ENCODE data around the gene LPA.
"Not testable (repeated sequence)": the region's sequence is repeated elsewhere in the genome, so short reads cannot be mapped to it uniquely, and the experiment has no call there.

The LPA gene, protein sequence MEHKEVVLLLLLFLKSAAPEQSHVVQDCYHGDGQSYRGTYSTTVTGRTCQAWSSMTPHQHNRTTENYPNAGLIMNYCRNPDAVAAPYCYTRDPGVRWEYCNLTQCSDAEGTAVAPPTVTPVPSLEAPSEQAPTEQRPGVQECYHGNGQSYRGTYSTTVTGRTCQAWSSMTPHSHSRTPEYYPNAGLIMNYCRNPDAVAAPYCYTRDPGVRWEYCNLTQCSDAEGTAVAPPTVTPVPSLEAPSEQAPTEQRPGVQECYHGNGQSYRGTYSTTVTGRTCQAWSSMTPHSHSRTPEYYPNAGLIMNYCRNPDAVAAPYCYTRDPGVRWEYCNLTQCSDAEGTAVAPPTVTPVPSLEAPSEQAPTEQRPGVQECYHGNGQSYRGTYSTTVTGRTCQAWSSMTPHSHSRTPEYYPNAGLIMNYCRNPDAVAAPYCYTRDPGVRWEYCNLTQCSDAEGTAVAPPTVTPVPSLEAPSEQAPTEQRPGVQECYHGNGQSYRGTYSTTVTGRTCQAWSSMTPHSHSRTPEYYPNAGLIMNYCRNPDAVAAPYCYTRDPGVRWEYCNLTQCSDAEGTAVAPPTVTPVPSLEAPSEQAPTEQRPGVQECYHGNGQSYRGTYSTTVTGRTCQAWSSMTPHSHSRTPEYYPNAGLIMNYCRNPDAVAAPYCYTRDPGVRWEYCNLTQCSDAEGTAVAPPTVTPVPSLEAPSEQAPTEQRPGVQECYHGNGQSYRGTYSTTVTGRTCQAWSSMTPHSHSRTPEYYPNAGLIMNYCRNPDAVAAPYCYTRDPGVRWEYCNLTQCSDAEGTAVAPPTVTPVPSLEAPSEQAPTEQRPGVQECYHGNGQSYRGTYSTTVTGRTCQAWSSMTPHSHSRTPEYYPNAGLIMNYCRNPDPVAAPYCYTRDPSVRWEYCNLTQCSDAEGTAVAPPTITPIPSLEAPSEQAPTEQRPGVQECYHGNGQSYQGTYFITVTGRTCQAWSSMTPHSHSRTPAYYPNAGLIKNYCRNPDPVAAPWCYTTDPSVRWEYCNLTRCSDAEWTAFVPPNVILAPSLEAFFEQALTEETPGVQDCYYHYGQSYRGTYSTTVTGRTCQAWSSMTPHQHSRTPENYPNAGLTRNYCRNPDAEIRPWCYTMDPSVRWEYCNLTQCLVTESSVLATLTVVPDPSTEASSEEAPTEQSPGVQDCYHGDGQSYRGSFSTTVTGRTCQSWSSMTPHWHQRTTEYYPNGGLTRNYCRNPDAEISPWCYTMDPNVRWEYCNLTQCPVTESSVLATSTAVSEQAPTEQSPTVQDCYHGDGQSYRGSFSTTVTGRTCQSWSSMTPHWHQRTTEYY (N-terminal part only)

DNA sequence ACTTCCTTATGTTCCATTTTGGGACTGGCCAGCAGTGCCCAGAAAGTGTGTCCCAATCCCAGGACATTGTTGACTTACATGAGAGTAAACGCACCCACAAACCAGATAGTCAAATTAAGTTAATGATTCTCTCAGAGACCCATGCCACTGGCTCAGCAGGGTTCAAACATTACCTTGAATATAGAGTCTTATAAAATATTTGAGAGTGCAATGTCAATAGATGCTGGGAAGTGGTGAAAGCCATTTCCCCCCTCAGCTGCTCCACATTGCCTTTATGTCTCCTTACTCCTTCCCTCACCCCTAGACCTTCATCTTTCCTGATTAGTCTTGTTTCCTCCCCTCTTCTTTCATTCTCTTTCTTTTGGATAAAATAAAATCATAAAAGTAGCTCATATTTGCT lies at the start of gene LPA:
Gene LPA (minus strand): TSS at position 78 of the 400 bp plus-strand sequence. CDS start 61 bp downstream, at position 17.
- not testable (repeated sequence) for DNase-seq

DNA sequence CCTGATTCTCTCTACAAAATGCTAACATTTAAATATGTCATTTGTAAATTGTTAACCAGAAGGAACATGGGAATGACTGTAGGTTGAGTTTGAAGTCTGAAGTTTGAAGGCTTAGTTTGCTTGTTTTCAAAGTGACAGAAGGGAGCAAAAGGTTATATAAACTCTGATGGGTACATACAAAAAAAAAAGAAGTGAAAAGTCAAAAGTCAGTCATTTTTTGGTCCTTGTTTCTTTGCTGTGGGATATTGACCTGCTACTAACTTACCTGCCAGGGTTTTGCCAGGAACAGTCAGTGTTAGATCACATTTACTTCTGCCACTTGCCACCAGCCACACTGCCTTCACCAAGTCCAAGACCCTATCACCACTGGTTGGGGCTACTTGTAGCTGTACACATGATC lies 44.9 kb upstream of the LPA start:
- not testable (repeated sequence) for DNase-seq

DNA sequence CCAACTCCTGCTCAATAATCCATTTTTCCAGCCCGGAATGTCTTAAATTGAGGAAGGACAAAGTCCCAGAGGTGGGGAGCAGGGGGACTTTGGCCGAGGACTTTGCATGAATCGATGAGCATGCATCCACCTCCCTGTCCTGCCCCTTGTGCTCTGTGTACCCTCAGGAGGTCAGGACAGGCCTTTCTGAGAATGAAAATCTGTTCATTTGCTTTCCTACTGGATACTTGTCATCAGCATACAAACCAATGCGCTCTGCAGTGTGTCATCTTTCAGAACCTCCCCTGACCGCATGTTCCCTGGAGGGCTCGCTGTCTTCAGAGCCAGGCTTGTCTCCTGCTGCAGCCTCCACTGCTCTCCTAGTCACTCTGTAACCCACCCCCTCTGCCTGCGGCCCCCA lies 40.6 kb upstream of the LPA start:
- DNase-seq = not testable (repeated sequence)

DNA sequence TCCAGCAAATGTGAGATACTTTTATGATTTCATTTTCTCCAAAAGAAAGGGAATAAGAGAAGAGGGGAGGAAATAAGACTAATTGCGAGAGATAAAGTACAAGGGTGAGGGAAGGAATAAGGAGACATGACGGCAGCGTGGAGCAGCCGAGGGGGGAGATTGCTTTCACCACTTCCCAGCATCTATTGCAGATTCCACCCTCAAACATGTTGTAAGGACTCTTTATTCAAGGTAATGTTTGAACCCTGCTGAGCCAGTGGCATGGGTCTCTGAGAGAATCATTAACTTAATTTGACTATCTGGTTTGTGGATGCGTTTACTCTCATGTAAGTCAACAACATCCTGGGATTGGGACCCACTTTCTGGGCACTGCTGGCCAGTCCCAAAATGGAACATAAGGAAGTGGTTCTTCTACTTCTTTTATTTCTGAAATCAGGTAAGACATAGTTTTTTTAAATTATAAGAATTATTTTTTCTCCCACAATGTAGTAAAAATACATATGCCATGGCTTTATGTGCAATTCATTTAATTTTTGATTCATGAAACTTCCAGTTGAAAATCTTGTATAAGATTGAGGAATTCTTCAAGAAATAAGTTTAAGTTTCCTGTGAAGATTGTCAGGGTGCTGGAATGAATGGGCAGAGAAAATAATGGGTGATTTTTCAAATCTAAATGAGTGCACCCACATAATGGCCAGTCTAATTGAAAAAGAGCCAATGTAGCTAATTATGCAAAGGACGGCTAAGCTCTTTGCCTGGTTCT lies 38.0 kb upstream of the LPA start, which contains the start of gene PLG:
Gene PLG (plus strand): TSS at position 327 of the 763 bp plus-strand sequence. CDS start 61 bp downstream, at position 388.
- DNase-seq = not testable (repeated sequence)

DNA sequence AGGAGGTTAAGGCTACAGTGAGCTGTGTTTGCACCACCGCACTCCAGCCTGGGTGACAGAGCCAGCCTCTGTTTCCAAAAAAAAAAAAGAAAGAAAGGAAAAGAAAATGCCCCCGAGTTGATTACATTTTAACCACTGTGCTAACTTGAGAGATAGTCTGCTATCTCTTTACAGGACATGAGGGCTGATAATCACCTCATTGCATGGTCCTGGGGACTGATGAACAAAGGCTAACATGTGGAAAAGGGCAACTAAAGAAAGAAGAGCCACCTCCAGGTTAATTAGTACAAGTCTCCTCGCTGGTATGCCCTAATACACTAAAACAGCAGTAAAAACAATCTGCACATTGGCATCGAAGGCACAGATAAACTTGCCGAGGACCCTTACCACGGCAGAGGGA lies 33.8 kb upstream of the LPA start:
- DNase-seq = no peak

DNA sequence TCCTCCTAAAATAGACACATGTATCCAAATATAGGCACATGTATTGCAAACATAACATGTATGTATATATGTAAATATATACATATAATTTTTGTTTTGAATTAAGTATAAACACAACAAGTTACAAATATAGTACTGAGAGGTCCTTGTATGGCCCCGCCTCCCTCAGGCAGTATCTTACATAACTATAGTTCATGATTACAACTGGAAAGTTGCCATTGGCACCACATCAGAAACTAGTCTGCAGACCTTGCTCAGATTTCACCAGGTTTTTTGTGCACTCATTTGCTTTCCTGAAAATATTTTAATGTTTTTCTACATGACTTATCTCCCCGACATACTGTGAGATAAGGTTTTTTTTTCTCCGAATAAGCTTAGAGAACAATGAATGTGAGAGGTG lies 32.8 kb upstream of the LPA start:
- not testable (repeated sequence) for DNase-seq

DNA sequence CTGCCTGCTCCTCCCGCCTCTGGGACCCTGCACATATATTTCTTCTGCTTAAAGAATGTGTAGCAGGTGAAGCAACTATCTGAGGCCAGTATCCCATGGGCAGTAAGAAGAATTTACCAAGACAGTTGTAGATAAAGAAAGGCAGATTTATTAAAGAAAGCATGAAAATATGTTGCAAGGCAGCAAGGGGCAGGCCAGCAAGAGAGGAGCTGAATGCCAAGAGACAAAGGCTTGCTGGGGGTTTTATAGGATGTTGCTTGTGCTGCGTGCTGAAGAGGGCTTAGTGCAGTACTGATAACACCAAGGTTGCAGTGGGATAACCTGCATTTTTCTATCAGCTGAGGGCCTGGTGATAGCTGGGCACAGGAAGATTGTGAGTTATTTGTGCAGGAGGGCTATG lies 31.5 kb upstream of the LPA start:
- DNase-seq = not testable (repeated sequence)

DNA sequence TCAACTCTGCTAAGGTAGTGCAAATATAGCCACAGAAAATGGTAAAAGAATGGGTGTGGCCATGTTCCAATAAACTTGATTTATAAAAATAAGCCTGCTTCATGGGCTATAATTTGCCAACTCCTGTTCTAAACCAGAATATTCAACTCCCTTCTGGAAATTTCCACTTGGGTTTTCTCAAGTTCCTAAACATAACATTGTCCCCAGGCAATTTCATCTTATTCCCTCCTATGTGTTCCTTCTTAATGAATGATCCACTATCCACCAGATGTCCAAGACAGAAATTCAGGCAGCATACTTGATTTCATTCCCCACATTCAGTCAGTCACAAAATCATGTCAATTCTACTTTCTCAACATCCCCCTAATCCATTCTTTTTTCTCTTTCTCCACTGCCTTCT lies 30.9 kb upstream of the LPA start:
- not testable (repeated sequence) for DNase-seq

DNA sequence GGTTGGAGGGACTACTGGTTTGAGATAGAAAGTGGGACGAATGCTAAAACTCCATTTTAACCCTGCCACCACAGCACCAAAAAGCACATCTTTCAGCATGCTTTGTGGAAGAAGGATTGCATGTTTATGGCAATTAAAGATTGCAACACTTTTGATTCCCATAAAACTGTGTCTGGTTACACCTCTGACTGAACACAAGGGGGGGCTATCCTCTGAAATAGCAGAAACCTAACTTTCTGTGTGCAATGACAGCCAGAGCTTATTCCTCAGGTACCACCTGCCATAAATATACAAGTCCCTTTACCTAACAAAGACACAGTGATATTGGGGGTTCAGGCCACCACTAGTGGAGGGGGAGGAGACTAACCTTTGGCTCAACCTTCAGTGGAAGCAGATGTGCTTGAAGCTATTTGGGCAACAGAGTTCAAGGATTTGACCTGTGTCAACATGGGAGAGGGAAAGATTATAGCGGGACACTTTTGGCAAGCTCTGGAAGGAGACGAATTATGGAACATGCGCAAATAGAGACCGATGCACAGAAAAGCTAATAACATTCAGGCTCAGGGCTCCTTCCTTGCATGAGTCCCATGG lies 28.4 kb upstream of the LPA start:
- DNase-seq = no peak

DNA sequence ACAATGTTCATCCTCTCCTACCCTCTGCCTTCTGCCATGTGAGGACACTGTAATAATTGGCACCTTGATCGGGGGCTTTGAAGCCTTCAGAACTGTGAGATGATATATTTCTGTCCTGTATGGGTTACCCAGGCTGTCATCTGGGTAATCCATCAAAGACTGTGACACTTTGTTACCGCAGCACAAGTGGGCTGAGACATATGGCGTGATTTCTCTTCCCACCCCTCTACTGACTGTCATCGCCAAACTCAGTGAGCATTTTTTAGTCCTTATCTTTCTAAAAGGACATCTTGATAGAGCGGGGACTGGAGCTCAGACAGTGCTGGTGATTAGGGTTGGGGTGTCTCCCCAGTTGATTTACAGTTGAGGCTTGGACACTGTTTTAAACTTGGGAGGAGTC lies 27.5 kb upstream of the LPA start:
- no peak for DNase-seq

DNA sequence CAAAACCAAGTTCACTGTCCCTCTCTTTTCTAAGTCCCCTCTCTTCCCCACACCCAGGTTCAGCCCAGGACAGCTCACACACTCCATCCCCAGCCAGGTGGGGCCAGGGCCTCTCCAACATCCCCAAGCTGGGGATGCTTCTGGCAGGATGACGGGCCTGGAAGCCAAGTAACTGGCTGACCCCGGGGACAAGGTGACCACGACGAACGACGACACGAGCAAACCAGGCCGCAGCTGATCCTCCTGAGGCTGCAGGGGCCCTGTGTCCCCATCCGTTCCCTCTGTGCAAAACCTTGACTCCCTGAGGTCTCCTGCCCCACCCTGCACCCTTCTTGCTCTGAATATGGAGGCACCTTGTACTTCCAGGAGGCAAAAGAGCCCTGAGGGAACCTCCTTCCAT lies 26.4 kb upstream of the LPA start:
- DNase-seq = no peak

DNA sequence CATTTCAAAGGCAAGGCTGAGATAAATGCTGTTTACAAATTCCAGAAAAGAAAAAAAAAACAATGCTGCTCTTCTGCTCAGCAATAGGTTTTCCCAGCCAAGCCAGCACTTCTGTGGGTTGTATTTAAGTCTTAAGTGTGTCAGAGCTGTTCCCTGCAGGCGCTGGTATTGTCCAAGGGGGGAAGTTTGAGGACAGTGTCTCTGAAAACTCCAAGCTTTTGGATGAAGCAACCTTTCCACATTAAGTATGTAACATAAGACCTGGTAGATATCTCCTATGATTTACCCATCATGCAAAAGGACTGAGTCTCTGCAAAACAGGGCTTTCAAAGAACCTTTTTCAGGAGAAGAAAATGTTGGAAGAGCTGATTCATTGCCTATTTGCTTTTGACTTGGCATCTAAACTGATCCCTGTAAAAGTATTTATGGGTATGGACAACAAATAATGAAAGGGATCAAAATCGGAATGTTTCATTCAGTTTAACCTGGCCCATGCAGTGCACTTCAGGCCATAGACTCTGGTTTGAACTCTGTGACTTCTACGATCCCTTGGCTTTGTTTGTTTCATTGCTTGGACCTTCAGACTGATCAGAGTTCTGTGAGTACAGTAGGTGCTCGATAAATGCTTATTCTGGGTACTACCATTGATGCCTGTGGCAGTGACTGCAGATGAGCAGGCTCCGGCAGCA lies 21.8 kb upstream of the LPA start:
- DNase-seq = no peak

DNA sequence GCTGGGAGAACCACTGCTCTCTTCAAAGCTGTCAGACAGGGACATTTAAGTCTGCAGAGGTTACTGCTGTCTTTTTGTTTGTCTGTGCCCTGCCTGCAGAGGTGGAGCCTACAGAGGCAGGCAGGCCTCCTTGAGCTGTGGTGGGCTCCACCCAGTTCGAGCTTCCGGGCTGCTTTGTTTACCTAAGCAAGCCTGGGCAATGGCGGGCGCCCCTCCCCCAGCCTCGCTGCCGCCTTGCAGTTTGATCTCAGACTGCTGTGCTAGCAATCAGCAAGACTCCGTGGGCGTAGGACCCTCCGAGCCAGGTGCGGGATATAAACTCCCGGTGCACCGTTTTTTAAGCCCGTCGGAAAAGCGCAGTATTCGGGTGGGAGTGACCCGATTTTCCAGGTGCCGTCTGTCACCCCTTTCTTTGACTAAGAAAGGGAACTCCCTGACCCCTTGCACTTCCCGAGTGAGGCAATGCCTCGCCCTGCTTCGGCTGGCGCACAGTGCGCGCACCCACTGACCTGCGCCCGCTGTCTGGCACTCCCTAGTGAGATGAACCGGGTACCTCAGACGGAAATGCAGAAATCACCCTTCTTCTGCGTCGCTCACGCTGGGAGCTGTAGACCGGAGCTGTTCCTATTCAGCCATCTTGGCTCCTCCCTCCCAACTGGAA lies 21.2 kb upstream of the LPA start:
- not testable (repeated sequence) for DNase-seq

DNA sequence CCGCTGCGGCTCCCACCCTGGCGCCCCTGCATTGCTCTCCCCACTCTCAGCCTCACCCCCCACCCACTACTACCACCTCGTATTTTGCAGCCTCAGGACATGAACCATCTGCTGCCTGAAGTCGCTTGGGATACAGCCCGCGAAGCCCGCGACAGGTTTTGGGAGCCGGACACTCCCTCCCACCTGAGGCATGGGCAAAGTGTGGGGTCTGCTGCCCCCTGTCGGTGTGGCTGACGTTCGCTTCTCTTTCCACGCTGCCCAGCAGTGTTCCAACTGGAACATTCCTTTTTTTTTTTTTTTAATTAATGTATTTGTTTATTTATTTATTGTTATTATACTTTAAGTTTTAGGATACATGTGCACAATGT lies 15.3 kb upstream of the LPA start:
- no peak for DNase-seq

DNA sequence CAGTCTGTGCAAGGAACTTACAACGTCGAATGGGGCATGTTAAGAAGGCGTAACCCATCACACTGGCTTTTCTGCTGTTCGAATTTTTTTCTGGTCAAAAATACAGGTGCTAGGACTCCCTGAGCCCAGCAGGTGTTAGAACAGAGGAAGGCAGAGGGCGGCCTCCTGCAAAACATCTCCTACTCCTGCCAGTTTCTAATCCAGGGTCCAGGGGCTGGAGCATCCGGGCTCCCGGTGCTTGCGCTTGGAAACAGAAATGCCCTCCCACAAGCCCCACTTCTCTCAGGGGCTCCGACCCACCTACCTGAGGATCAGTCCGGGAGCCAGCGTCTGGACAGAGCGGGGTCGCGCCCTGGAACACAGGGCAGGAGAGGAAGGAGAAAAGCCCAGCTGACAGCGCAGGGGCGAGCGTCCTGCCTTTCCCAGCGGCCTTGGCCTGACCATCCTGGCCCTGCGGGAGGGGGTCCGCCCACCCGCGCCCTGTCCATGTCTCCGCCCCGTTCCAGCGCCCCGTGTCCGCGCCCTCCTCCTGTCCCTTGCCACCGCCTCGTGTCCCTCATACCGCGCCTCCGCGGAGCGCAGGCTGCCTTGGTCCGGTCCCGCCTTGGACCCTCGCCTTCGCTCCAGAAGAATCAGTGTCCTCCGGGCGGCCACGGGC lies 14.8 kb upstream of the LPA start:
- DNase-seq = no peak

DNA sequence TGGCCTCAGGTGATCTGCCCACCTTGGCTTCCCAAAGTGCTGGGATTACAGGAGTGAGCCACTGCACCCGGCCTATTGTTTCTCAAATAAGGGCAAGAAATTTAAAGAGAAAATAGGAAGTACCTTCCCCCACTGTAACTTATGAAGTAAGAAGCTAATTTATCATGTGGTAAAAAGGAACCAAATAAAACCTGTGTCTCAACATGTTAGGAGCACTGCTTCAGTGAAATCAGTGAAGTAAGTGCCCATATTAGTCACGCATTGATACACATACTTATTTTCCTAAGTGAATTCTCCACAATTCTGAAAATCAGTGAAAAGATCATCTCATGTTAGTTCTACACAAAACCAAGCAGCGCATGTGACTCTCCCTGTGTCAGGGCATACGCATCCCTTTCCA lies 14.2 kb upstream of the LPA start:
- no peak for DNase-seq

DNA sequence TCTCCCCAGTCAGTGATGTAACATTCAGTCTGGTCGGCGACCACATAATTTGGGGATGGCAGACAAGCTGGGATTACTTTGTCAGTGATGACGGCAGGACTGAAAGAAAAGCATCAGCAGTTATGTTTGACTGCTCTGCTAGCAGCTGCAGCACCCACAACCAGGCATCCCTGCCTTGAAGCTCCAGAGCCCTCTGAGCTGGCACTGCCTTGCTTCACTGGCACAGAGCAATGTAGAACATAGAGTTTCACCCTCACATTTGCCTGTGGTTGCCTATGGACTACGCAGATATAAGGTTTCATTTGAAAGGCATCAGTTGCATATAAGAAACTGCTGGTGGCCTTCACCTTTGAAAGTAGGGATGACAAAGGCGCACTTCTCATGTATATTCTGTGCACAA lies 12.3 kb upstream of the LPA start:
- not testable (repeated sequence) for DNase-seq

DNA sequence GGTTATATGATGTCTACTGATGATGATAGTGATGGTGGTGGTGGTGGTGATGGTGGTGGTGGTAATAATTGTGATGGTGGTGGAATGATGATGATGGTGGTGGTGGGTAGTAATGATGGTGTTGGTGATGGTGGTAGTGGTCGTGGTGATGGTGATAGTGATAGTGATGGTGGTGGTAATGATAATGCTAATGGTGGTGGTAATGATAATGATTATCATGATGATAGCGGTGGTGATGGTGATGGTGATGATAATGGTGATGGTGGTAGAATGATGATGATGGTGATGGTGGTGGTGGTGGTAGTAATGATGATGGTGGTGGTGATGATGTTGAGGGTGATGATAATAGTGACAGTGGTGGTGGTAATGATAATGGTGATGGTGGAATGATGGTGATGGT lies 4.5 kb upstream of the LPA start:
- no peak for DNase-seq

DNA sequence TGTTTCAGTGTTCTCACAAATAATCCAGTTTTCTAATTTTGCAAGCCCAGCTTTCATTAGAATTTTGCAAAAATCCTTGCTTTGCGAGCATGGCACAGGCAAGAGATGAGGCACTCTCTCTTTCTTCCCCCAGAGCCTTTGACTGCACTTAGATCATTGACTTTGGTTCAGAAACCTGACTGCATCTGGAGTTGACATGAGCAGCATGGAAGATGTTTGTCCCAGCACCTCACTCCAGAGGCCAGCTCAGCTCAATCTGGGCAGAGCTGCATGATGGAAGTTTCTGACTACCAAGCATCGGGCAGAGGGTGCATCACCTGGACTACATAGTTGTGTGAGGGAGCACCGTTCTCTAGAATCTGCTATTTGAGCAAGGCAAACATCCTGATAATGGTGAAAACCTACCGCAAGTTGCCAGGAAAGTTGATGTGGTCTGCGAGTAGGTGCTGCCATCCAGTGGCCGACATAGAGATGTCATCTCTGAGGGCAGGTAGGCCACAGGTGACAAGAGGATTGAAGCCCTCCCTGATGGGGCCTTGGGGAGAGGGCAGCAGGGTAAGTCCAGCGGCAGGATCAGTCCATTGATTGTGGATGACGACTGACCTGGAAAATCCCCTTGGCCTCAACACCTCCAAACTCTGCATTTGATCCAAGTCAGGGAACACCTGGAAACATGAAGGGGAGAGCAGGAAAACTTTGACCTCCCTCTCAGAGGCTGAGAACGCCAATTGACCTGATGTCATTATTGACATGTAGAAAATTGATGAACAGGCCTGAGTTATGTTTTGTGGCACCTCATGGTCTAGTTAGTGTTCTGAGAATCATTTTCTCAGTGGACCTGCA lies 3.8 kb upstream of the LPA start:
- peak; percentile 46 for DNase-seq
